ENCODE data around the gene ARIH2. TPM values are rescaled to one million over a fixed set of nuclear protein-coding genes. Genes with fewer than 3 reads are reported as not detected.

ARIH2 gene
- total and polyA plus RNA-seq, 2 of the 4 experiments (the other 2 are of a cell fraction): 62.3 to 93.7 TPM

DNA sequence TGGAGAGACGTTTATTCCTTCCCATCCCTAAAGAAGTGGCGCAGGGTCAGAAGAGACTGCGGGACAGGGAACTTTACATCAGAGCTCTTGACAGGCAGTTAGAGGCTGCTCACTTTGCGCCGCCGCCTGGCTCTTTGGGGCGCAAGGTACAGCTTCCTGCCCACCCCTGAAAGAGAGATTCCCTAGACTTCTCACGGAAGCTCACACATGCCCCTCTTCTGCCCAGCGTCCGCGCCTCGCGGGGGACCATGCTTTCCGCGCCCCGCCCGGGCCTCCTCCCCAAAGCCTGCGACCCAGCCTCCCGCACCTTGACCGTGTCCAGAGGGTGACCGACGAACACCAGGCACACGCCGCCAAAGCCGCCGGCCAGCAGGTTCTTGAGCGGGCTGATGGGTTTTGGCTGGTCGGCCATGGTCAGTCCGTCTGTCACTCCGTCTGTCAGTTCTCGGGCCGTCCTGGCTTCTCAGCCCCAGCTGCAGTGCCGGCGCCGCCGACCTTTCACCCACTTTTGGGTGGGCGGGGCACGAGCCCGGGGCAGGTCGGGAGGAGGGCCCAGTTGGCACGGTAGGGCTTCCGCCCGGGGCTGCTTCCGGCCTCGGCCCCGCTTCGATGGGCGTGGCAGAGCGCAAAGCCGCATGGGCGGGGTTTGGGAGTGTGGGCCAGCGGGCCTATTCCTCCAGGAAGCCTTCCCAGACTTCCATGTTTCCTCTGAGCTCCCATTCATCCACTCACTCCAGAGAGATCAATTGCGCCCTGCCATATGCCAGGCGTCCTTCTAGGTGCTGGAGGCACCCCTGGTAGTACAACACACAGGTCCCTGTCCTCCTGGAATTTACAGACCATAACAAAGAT, 20.0 kb upstream of the ARIH2 start, which contains the start of gene SLC25A20:
Gene SLC25A20 (minus strand): TSS at position 500 of the 852 bp plus-strand sequence. CDS start 88 bp downstream, at position 412.
- Histone ChIP-seq H2AK9ac (replicated peaks; ENCODE audit: low read depth, low read length, poor library complexity) (peak within 1 kb of the TSS; percentile 89), H3K4me2 (ENCODE audit: low read depth, low read length) (peak within 1 kb of the TSS; percentile 73), H3K23ac (ENCODE audit: low read depth, low read length) (peak within 1 kb of the TSS; percentile 62), H4K91ac (ENCODE audit: insufficient read depth, low read depth, low read length) (peak within 1 kb of the TSS; percentile 90), H4K8ac (ENCODE audit: low read depth in 2 of 2, low read length in 2 of 2) (peak within 1 kb of the TSS; percentile 96 to 98), H3K36me3 (ENCODE audit: control insufficient read depth, insufficient read depth, low read length) (no peaks in the 10 kb centered on the region), H3K56ac (ENCODE audit: extremely low read depth, insufficient read depth, low read length) (peak within 1 kb of the TSS; percentile 61; the same call in 1 of the 2 replicates), H3K14ac (replicated peaks; ENCODE audit: low read depth, low read length) (peak within 1 kb of the TSS; percentile 94), H3K9me3 (ENCODE audit: control insufficient read depth, insufficient read depth, low read length) (no peaks in the 10 kb centered on the region), H3K79me1 (ENCODE audit: low read depth in 1 of 2, low read length in 2 of 2) (peaks cover 16 to 20% of the 10 kb centered on the region in 2 experiments), H2AK5ac (ENCODE audit: low read depth, low read length) (peak within 1 kb of the TSS; percentile 87), H3K4me1 (ENCODE audit: control insufficient read depth, insufficient read depth, low read length) (peaks cover 4% of the 10 kb centered on the region), H2AFZ (replicated peaks; ENCODE audit: low read length, poor library complexity) (peak within 1 kb of the TSS; percentile 99), H3K27me3 (ENCODE audit: control insufficient read depth, insufficient read depth, low read length) (no peaks in the 10 kb centered on the region), H4K5ac (ENCODE audit: low read depth, low read length) (peak within 1 kb of the TSS; percentile 73), H2BK120ac (ENCODE audit: low read depth, low read length) (peak within 1 kb of the TSS; percentile 76), H4K20me1 (ENCODE audit: insufficient read depth, low read length) (no peaks in the 10 kb centered on the region), H2BK20ac (ENCODE audit: low read depth, low read length) (no peak within 1 kb of the TSS; the same call in 1 of the 2 replicates), H3K9me1 (ENCODE audit: insufficient read depth, low read length) (peaks cover 5% of the 10 kb centered on the region), H2BK15ac (ENCODE audit: low read depth, low read length) (0 out of 3 replicates have a peak within 1 kb of the TSS, but pooled peaks have one; percentile 10), H3K4ac (ENCODE audit: low read depth, low read length) (peak within 1 kb of the TSS; percentile 88), H2BK5ac (ENCODE audit: low read depth, low read length, poor library complexity, severe bottlenecking) (peak within 1 kb of the TSS; percentile 54), H3K4me3 (ENCODE audit: insufficient read depth, low read depth, low read length) (peak within 1 kb of the TSS; percentile 76), H3K27ac (ENCODE audit: insufficient read depth, low read length) (peak within 1 kb of the TSS; percentile 58), H3K9ac (ENCODE audit: low read depth, low read length) (peak within 1 kb of the TSS; percentile 76), H3K18ac (ENCODE audit: low read depth, low read length) (peak within 1 kb of the TSS; percentile 19; the same call in 1 of the 2 replicates)
- ChIA-PET CTCF (no interaction called here), POLR2A (ENCODE audit: unreplicated experiment) (no interaction called here)
- in situ Hi-C loops (cut with MboI; ENCODE audit: low sequenced_read_pairs) (no loop called here), intact Hi-C loops (cut with micrococcal nuclease) (no loop called here), dilution Hi-C loops (cut with HindIII; ENCODE audit: low sequenced_read_pairs, unreplicated experiment) (no loop called here)
- no TSS peak for BruUV-seq (replicated peaks)
- DNase-seq (peak; percentile 78), ATAC-seq (ENCODE audit: low read depth) (peak; percentile 97)
- WGBS, 2 experiments (ENCODE audit: extremely low coverage in 2 of 2, insufficient read length in 1 of 2): 1% methylated on average over 28 of the region's 54 CpGs; no CpG with 5 or more reads in 1 of the 2 experiments
- TF ChIP-seq CEBPB (IDR thresholded peaks at IDR 0.05; ENCODE audit: low read depth, low read length) (no peak), RAD21 (IDR thresholded peaks at IDR 0.05; ENCODE audit: low read length) (no peak), FOS (IDR thresholded peaks at IDR 0.05; ENCODE audit: low read depth, low read length) (no peak), MXI1 (IDR thresholded peaks at IDR 0.05; ENCODE audit: borderline replicate concordance, low read depth, low read length) (0 out of 2 replicates have a peak, but pooled peaks have one; percentile 47), RFX5 (IDR thresholded peaks at IDR 0.05; ENCODE audit: low read depth, low read length) (no peak), MAZ (IDR thresholded peaks at IDR 0.05; ENCODE audit: borderline replicate concordance, low read depth, low read length) (peak; percentile 51; the same call in 1 of the 2 replicates), NFE2L2 (IDR thresholded peaks at IDR 0.05; ENCODE audit: low read depth, low read length) (no peak), SMC3 (IDR thresholded peaks at IDR 0.05; ENCODE audit: low read depth, low read length) (no peak), POLR2A (IDR thresholded peaks at IDR 0.05; ENCODE audit: low read depth, low read length) (no peak), MAFK (IDR thresholded peaks at IDR 0.05; ENCODE audit: low read depth, low read length) (no peak)
- TF ChIP-seq, protein P1, sequence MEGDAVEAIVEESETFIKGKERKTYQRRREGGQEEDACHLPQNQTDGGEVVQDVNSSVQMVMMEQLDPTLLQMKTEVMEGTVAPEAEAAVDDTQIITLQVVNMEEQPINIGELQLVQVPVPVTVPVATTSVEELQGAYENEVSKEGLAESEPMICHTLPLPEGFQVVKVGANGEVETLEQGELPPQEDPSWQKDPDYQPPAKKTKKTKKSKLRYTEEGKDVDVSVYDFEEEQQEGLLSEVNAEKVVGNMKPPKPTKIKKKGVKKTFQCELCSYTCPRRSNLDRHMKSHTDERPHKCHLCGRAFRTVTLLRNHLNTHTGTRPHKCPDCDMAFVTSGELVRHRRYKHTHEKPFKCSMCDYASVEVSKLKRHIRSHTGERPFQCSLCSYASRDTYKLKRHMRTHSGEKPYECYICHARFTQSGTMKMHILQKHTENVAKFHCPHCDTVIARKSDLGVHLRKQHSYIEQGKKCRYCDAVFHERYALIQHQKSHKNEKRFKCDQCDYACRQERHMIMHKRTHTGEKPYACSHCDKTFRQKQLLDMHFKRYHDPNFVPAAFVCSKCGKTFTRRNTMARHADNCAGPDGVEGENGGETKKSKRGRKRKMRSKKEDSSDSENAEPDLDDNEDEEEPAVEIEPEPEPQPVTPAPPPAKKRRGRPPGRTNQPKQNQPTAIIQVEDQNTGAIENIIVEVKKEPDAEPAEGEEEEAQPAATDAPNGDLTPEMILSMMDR (conservative IDR thresholded peaks at IDR 0.05; ENCODE audit: low read depth, low read length): no peak

Data from IMR-90 (cell line).